Islet of Langerhans (tissue), 1 donor: ENCODE results near the gene NFATC4.

Source experiments
- FAIRE-seq: peaks from one replicate; lab custom pipeline; 2011; peaks lifted over from hg19 to GRCh38; lab: Jason Lieb, UNC

Gene NFATC4

GRCh38 chr14:24411443-24412389 lies 43.7 kb downstream of the NFATC4 start:
- no peak for FAIRE-seq

- no peak for FAIRE-seq
These were observed 46.1 kb downstream of the NFATC4 start for GRCh38 chr14:24414077-24414476.

GRCh38 chr14:24414732-24415420 lies 46.9 kb downstream of the NFATC4 start:
- no peak for FAIRE-seq

GRCh38 chr14:24415421-24416253 lies 47.7 kb downstream of the NFATC4 start:
- no peak for FAIRE-seq

- no peak for FAIRE-seq
These were observed 48.4 kb downstream of the NFATC4 start for GRCh38 chr14:24416254-24416931.

- no peak for FAIRE-seq
These were observed 49.1 kb downstream of the NFATC4 start for GRCh38 chr14:24416932-24417619.

GRCh38 chr14:24417832-24418491 lies 50.0 kb downstream of the NFATC4 start:
- FAIRE-seq, result no peak

GRCh38 chr14:24418492-24418873 lies 50.5 kb downstream of the NFATC4 start:
- FAIRE-seq, result no peak

- FAIRE-seq, result no peak
These were observed 54.3 kb downstream of the NFATC4 start for GRCh38 chr14:24422261-24422660.

GRCh38 chr14:24422694-24423601 lies 55.0 kb downstream of the NFATC4 start:
- no peak for FAIRE-seq

GRCh38 chr14:24425704-24426103 lies 57.7 kb downstream of the NFATC4 start:
- no peak for FAIRE-seq

GRCh38 chr14:24426150-24426911 lies 58.3 kb downstream of the NFATC4 start:
- FAIRE-seq, result no peak

- FAIRE-seq, result no peak
These were observed 59.0 kb downstream of the NFATC4 start for GRCh38 chr14:24426912-24427536.

- no peak for FAIRE-seq
These were observed 59.8 kb downstream of the NFATC4 start for GRCh38 chr14:24427537-24428508.

GRCh38 chr14:24428628-24429394 lies 60.8 kb downstream of the NFATC4 start:
- FAIRE-seq, result no peak
